NT2/D1 (cell line): ENCODE measurements around the gene RUFY4.

Source experiments
- DNase-seq: peaks from one replicate; pipeline ENCODE4 v3.0.0-alpha.2; 2011; ENCODE audit warnings: low read depth, low spot score
- H3K27me3 ChIP-seq: 2 replicates; pipeline ENCODE4 v1.6.0; 2011; ENCODE audit warnings: mild to moderate bottlenecking; ENCODE audit not compliant: insufficient read length, insufficient read depth
- H3K36me3 ChIP-seq: 2 replicates; pipeline ENCODE4 v1.6.1; 2011; ENCODE audit warnings: mild to moderate bottlenecking, low read length, mixed read lengths; ENCODE audit not compliant: insufficient read depth, insufficient read length
- H3K4me1 ChIP-seq: 2 replicates; pipeline ENCODE4 v1.5.1; 2011; ENCODE audit not compliant: insufficient read depth, insufficient read length
- H3K4me3 ChIP-seq: 2 replicates; pipeline ENCODE4 v1.5.1; 2011; ENCODE audit warnings: low read depth; ENCODE audit not compliant: insufficient read length
- H3K9ac ChIP-seq: 2 replicates; pipeline ENCODE4 v1.6.0; 2011; ENCODE audit warnings: low read depth; ENCODE audit not compliant: insufficient read length
- H3K9me3 ChIP-seq: 2 replicates; pipeline ENCODE4 v1.5.1; 2011; ENCODE audit warnings: mild to moderate bottlenecking, low read length; ENCODE audit not compliant: insufficient read depth
- SUZ12 ChIP-seq: IDR thresholded peaks from 2 replicates; pipeline ENCODE4 v1.6.1; 2011; ENCODE audit not compliant: insufficient read length, insufficient read depth; ENCODE audit errors: extremely low read depth
- YY1 ChIP-seq: IDR thresholded peaks from 2 replicates; pipeline ENCODE4 v1.6.1; 2011; ENCODE audit not compliant: insufficient read length, insufficient read depth
- ZNF274 ChIP-seq: IDR thresholded peaks from 2 replicates; pipeline ENCODE4 v1.6.1; 2011; ENCODE audit warnings: mild to moderate bottlenecking, low read depth, low read length

RUFY4 gene

GRCh38 chr2:218065239-218066006 lies 3.6 kb upstream of the RUFY4 start:
- TF ChIP-seq SUZ12 (no peak), YY1 (no peak), ZNF274 (no peak)
- no peaks in the 10 kb centered on the region for H3K36me3 ChIP-seq
- no peak overlapping the region for H3K9ac ChIP-seq
- no peak overlapping the region for H3K4me3 ChIP-seq
- no peaks in the 10 kb centered on the region for H3K9me3 ChIP-seq
- DNase-seq, result no peak
- H3K27me3 ChIP-seq, result peaks cover 28% of the 10 kb centered on the region
- H3K4me1 ChIP-seq, result peaks cover 7% of the 10 kb centered on the region

GRCh38 chr2:218066926-218067515 lies 2.0 kb upstream of the RUFY4 start:
- H3K36me3 ChIP-seq, result no peaks in the 10 kb centered on the region
- H3K4me1 ChIP-seq, result peaks cover 10% of the 10 kb centered on the region
- H3K27me3 ChIP-seq, result peaks cover 28% of the 10 kb centered on the region
- H3K4me3 ChIP-seq, result no peak overlapping the region
- TF ChIP-seq SUZ12, result no peak
- TF ChIP-seq YY1, result no peak
- TF ChIP-seq ZNF274, result no peak
- no peak for DNase-seq
- no peak overlapping the region for H3K9ac ChIP-seq
- H3K9me3 ChIP-seq, result no peaks in the 10 kb centered on the region

- TF ChIP-seq ZNF274 (no peak), SUZ12 (no peak), YY1 (no peak)
- no peak overlapping the region for H3K4me3 ChIP-seq
- peaks cover 13% of the 10 kb centered on the region for H3K4me1 ChIP-seq
- no peak overlapping the region for H3K9ac ChIP-seq
- no peaks in the 10 kb centered on the region for H3K36me3 ChIP-seq
- H3K9me3 ChIP-seq, result no peaks in the 10 kb centered on the region
- no peak for DNase-seq
- peaks cover 28% of the 10 kb centered on the region for H3K27me3 ChIP-seq
Observed at GRCh38 chr2:218067523-218067922, 1.5 kb upstream of the RUFY4 start.

GRCh38 chr2:218069606-218070300 lies 700 bp downstream of the RUFY4 start:
- Histone ChIP-seq H3K4me3 (no peak overlapping the region), H3K9me3 (no peaks in the 10 kb centered on the region), H3K4me1 (peaks cover 13% of the 10 kb centered on the region), H3K9ac (no peak overlapping the region), H3K36me3 (no peaks in the 10 kb centered on the region), H3K27me3 (peaks cover 25% of the 10 kb centered on the region)
- DNase-seq, result no peak
- TF ChIP-seq ZNF274, result no peak
- no peak for TF ChIP-seq YY1
- TF ChIP-seq SUZ12, result no peak

GRCh38 chr2:218070587-218070986 lies 1.5 kb downstream of the RUFY4 start:
- DNase-seq, result no peak
- no peaks in the 10 kb centered on the region for H3K36me3 ChIP-seq
- H3K4me3 ChIP-seq, result no peak overlapping the region
- H3K9me3 ChIP-seq, result no peaks in the 10 kb centered on the region
- peaks cover 8% of the 10 kb centered on the region for H3K4me1 ChIP-seq
- H3K27me3 ChIP-seq, result peaks cover 25% of the 10 kb centered on the region
- H3K9ac ChIP-seq, result no peak overlapping the region
- TF ChIP-seq SUZ12, result no peak

GRCh38 chr2:218071218-218071937 lies 2.3 kb downstream of the RUFY4 start:
- Histone ChIP-seq H3K27me3 (peaks cover 25% of the 10 kb centered on the region), H3K4me1 (peaks cover 12% of the 10 kb centered on the region), H3K36me3 (no peaks in the 10 kb centered on the region), H3K9ac (no peak overlapping the region), H3K4me3 (no peak overlapping the region), H3K9me3 (no peaks in the 10 kb centered on the region)
- TF ChIP-seq YY1, result no peak
- TF ChIP-seq SUZ12, result no peak
- TF ChIP-seq ZNF274, result no peak
- no peak for DNase-seq
